HPDE6-E6E7 (cell line): ENCODE data around the gene PPP1R14D.

Experiments
- DNase-seq: peaks from one replicate; pipeline ENCODE4 v3.0.0; 2011; ENCODE audit warnings: missing footprints; ENCODE audit errors: extremely low spot score

PPP1R14D gene

GRCh38 chr15:40819048-40819447 lies 9.5 kb downstream of the PPP1R14D start:
- no peak for DNase-seq

- DNase-seq, result no peak
Observed at GRCh38 chr15:40815042-40815698, 13.3 kb downstream of the PPP1R14D start.

- DNase-seq, result no peak
Observed at GRCh38 chr15:40812721-40813425, 15.6 kb downstream of the PPP1R14D start.

GRCh38 chr15:40808861-40809450 lies 19.6 kb downstream of the PPP1R14D start:
- no peak for DNase-seq

- no peak for DNase-seq
Observed at GRCh38 chr15:40807888-40808461, 20.5 kb downstream of the PPP1R14D start.

- DNase-seq, result peak; percentile 96
Observed at GRCh38 chr15:40807028-40807887, 21.2 kb downstream of the PPP1R14D start, which contains the start of the genes DNAJC17 and ZFYVE19. Gene DNAJC17, minus strand, starts transcription at chr15:40807473. Its CDS starts 27 bp downstream, at chr15:40807446. Gene ZFYVE19, plus strand, starts transcription at chr15:40807089. Its CDS starts 501 bp downstream, at chr15:40807590.

- DNase-seq, result no peak
Observed at GRCh38 chr15:40806672-40807027, 21.9 kb downstream of the PPP1R14D start.

GRCh38 chr15:40803688-40804087 lies 24.8 kb downstream of the PPP1R14D start:
- DNase-seq, result no peak

- DNase-seq, result no peak
Observed at GRCh38 chr15:40803076-40803475, 25.4 kb downstream of the PPP1R14D start.

- no peak for DNase-seq
Observed at GRCh38 chr15:40799523-40799922, 29.0 kb downstream of the PPP1R14D start.

GRCh38 chr15:40796512-40796911 lies 32.0 kb downstream of the PPP1R14D start:
- no peak for DNase-seq

GRCh38 chr15:40796041-40796440 lies 32.5 kb downstream of the PPP1R14D start:
- DNase-seq, result no peak

GRCh38 chr15:40793216-40793989 lies 35.1 kb downstream of the PPP1R14D start:
- DNase-seq, result peak; percentile 55

- DNase-seq, result no peak
Observed at GRCh38 chr15:40792394-40792793, 36.1 kb downstream of the PPP1R14D start.

- DNase-seq, result no peak
Observed at GRCh38 chr15:40790718-40791117, 37.8 kb downstream of the PPP1R14D start.

GRCh38 chr15:40789999-40790398 lies 38.5 kb downstream of the PPP1R14D start:
- DNase-seq, result no peak

- no peak for DNase-seq
Observed at GRCh38 chr15:40789119-40789518, 39.4 kb downstream of the PPP1R14D start.

GRCh38 chr15:40787991-40788390 lies 40.5 kb downstream of the PPP1R14D start:
- no peak for DNase-seq

- DNase-seq, result no peak
Observed at GRCh38 chr15:40787344-40787841, 41.1 kb downstream of the PPP1R14D start.

- DNase-seq, result no peak
Observed at GRCh38 chr15:40785814-40786213, 42.7 kb downstream of the PPP1R14D start.

- DNase-seq, result no peak
Observed at GRCh38 chr15:40785164-40785563, 43.3 kb downstream of the PPP1R14D start.
